NCI-H1048 (cell line): ENCODE data around the gene CLMN.

Experiments
- DNase-seq: peaks from one replicate; lab custom pipeline; 2025; lab: John Stamatoyannopoulos, UW

CLMN gene, protein sequence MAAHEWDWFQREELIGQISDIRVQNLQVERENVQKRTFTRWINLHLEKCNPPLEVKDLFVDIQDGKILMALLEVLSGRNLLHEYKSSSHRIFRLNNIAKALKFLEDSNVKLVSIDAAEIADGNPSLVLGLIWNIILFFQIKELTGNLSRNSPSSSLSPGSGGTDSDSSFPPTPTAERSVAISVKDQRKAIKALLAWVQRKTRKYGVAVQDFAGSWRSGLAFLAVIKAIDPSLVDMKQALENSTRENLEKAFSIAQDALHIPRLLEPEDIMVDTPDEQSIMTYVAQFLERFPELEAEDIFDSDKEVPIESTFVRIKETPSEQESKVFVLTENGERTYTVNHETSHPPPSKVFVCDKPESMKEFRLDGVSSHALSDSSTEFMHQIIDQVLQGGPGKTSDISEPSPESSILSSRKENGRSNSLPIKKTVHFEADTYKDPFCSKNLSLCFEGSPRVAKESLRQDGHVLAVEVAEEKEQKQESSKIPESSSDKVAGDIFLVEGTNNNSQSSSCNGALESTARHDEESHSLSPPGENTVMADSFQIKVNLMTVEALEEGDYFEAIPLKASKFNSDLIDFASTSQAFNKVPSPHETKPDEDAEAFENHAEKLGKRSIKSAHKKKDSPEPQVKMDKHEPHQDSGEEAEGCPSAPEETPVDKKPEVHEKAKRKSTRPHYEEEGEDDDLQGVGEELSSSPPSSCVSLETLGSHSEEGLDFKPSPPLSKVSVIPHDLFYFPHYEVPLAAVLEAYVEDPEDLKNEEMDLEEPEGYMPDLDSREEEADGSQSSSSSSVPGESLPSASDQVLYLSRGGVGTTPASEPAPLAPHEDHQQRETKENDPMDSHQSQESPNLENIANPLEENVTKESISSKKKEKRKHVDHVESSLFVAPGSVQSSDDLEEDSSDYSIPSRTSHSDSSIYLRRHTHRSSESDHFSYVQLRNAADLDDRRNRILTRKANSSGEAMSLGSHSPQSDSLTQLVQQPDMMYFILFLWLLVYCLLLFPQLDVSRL

DNA sequence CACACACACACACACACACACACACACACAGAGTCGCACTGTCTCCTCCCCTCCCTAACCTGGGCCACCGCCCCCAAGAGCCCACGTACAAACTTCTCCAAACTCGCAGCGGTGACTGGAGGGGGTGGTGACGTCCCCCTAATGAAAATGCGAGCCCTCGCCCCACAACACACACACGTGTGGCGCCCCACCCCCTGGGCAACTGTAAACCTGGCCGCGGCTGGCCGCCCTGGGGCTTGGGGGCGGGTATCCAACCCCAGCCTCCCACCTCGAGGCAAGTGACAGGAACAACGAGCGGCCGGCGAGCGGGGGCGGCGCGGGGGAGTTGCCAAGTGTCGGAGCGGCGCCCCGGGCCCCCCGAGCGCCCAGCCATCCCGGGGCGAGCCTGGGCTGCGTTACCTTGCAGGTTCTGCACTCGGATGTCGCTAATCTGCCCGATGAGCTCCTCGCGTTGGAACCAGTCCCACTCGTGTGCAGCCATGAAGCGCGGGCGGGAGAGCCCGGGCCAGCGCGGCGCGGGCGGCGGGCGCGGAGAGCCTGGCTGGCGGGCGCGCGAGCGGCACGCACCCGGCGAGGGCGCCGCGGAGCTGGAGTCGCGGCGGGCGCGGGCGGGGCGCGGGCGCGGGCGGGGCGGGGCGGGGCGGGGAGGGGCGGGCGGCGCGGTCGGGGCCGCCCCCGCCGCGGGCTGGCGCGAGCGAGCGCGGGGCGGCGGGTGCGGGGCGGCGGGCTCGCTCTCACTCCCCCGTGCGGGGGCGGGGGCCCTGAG lies at the start of gene CLMN:
Gene CLMN (minus strand): TSS at position 597 of the 766 bp plus-strand sequence. CDS start 116 bp downstream, at position 481.
- DNase-seq, result no peak

DNA sequence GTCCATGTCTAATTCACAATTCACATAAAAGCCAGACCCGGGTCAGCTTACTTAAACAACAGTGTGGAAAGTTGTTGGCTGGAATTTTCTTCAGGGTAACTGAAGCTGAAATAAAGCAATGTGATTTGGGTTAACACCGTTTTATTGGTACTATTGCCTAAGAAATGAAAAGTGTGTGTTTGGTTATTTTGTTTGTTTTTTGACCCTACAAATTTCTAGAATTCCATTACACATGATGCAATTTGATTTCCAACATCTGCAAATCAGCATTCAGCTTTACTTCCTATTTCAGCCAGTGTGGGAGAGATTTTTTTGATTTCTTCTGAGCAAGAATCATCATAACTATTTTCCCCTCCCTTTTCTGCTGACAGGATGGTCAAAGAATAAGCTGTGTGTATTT lies 45.7 kb upstream of the CLMN start:
- DNase-seq, result no peak

DNA sequence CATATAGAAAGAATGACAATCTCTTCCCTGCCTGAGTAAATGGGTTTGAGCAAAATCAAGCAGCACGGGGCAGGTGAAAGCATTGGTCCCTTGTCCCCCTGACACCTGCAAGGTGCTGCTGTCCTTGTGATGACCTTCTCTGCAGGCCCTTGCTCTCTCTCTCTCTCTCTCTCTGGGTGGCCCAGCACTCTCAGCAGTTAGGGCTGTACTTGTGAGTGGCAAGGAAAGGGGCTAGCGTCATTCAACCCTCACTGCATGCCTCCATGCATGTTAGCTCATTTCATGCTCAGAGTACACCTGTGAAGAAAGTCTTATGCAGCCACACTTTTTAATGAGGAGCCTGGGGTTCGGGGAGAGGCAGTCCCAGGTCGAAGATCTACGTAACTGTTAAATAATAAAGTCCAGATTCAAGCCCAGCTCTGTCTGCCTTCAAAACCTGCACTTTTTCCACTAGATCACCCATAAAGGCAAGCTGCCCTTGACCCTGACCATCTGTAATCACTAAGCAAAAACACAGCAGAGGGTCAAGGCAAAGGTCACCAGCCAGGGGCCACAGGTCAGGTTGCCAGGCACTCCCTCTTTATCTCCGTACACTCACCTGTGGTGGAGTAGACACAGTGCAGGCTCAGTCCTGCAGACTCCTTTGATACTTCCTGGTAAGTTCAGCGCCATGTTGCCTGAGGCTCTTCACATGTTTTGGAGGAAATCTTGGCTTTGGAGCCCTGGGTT lies 44.9 kb upstream of the CLMN start:
- DNase-seq, result no peak

DNA sequence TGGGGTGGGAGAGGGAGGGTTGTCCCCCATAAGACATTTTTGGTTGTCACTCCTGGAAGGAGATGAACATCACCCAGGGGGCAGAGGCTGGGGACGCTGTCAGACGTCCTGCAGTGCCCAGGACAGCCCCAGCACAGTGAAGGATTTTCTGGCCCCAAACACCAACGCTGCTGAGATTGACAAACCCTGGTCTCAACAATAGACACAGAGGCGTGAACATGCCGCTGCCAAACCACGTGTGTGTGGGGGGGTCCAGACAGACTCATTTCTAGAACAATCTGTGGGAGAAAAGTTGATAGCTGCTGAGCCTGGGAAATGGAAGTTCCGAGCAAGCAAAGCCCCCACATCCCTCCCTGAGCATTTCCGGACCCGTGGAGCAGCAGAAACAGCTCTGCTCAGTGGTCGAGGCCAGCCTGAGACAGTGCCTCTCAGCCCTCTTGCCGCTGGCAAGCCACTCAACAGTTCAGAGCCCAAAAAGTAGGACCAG lies 43.8 kb upstream of the CLMN start:
- DNase-seq, result no peak

DNA sequence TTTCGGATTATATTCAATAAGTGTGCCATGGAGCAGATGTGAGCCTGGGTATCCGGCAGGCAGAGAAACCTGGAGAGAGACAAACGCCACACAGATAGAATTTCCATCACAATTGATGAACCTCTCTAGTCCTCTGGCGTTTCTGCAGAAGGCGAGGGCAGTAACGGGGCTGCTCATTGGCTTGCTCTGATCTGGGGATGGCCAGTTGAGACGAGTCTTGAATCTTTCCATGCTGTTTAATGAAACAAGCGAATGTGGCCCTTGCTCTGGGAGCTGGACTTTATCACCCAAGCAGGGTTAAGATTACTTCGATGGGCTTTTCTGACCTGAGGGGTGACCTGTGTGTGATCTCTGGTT lies 42.4 kb upstream of the CLMN start:
- DNase-seq, result no peak

DNA sequence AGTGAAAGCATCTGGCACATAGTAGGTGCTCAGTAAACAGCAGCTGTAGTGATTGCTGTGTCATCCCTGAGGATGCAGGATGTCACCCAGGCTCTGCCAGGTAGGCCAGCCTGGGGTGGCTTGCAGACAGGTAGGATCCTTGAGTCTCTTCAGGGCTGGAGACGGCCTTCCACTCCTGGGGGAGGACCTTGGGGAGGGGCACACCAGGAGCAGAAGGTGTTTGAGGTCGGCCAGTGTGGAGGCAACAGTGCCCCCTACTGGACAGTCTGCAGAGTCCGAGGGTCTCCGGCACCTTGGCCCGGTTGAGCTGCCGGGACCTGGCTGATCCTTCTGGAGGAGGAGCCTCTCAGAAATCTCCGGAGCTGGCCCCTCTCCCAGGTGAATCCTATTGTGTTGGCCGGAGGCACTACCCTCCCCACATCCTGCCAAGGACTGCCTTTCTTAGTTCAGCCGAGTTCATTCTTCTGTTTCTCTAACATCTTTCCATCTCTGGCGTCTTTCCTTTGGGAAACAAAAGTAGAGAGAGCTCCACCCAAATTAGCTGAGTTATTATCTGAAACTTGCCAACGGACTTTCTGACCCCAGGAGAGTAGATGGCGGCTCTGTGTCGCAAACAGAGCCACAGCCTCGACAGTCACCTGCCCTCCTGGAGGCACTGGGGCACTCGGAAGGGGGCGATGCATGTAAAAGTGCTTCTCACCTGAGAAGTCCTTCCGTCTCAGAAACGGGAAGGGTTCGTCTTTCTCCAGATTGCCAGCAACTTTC lies 41.8 kb upstream of the CLMN start:
- no peak for DNase-seq

DNA sequence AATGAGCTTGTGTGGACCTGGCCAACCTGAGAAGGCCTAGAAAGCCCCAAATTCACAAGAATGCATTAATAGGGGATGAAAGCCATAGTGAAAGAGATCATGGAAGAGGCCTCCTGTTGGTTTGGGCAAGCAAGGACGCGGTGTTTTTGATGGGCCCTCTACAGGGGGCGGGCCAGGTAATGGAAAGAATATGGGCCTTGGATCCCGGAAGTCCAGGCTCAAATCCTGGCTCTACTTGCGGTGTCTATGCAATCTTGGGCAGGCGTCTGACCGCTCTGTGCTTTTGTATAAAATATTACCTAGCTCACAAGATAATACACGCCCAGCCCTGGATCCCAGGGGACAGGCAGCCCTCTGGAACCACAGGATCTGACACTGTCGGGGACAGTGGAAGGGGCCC lies 41.1 kb upstream of the CLMN start:
- no peak for DNase-seq

DNA sequence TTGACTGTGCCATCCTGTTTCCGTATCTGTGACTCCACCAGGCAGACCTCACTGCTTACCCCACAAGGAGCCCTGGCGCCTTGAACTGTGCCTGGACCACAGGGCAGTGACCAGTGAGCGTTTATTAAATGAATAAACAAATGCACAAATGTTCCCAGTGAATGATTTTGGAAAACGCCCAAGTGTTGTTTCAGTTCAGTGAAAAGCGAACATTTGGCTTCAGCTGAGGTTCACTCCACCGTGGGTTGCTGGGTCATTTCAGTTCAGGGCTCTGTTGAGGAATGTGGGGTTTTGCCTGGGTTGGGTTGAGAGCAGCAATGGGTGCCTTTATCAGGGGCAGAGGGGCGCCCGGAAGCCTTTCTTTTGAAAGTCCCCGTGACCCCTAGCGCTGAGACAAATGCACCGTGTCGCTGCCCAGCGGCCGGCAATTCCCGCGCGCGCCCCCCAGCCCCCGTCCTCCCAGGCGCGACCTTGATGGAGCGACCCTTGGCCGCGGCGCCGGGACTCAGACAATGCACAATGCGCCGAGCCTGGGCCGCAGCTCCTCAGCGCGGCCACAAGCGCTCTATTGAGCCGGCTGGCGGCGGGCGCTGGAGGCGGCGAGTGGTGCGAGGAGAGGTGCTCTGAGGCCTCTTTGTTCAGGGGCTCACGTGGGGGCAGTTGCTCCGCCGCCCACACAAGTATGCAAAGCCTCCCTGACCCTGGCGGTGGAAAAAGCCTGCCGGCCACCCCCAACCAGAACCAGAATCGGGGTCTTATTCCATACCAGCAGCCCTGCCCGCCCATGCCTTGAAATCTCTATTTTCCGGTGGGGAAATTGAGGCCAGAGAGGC lies 40.5 kb upstream of the CLMN start:
- no peak for DNase-seq

DNA sequence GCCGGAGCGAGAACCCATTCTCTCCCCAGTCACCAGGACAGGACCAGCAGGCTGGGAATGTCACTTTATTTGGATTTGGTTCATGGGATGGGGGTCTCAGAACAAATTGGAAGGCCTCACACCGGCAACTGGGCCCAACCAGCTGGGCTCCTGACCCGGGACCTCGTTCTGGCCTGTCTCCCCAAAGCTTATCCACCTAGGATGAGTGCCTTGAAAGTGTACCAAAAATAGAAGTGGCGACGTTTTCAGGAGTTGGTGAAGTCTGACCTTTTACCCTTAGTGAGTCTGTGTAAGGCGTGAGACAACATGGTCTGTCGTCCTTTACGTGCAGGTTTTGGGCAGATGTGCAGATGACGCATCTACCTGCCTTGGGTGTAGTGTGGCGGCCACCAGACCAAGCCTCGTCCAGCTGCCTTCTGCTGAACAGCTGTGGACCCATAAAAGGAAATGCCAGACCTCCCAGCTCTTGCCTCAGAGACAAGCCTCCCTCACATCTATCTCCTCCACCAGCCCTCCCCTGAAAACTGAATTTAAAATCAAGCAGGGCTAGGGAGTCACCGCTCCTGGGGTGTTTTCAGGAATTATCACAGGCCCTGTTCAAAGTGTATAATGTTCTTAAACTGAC lies 36.6 kb upstream of the CLMN start:
- no peak for DNase-seq

DNA sequence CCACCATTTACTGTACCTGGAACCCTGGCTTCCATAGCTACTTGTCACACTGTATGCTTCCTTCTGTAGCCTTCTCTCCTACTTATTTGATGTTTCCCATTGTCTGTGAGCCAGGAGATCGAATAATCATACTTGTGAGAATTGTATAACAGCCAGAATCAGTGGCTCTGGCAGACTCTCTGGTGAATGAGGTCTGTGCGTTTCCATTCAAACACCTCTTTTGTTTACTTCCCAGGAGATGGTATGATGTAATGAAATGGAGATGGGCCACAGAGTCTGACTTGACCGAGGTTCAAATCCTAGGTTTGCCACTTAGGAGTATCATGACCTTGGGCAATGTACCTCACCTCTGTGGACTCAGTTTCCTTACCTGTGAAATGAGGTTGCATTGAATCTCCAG lies 35.7 kb upstream of the CLMN start:
- DNase-seq, result no peak

DNA sequence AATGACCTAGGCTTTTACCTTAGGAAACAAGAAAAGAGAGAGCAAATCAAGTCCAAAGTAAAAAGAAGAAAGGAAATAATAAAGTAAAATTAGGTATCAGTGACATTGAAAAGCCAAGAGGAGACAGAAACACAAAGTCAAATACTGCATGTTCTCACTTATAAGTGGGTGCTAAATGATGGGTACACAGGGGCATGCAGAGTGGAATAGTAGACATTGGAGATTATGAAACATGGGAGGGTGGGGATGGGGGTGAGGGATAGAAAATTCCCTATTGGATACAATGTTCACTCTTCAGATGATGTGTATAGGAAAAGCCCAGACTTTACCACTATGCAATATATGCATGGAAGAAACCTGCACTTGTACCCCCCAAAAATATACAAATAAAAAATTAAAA lies 35.1 kb upstream of the CLMN start:
- no peak for DNase-seq

DNA sequence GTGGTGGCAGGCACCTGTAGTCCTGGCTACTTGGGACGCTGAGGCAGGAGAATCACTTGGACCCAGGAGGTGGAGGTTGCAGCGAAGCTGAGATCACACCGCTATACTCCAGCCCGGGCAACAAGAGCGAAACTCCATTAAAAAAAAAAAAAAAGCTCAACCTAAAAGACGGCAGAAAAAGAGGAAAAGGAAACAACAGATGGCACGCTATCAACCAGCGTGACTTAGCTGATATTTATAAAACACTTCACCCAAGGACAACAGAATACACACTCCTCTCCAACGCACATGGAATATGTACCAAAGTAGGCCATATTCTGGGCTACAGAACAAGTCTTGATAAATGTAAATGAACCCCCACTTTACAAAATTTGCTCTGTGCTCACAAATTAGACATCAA lies 34.0 kb upstream of the CLMN start:
- DNase-seq, result no peak

DNA sequence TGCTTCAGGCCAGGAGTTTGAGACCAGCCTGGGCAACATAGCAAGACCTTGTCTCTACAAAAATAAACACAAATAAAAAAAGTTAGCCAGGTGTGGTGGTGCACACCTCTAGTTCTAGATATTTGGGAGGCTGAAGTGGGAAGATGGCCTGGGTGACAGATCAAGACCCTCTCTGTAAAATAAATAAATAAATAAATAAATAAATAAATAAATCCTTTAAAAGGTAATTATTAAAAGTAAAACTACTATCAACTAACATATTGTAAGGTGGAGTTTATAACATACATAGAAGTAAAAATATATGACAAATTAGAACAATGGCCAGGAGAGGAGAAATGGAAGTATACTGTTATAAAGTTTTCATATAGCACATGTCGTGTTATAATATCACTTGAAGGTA lies 33.3 kb upstream of the CLMN start:
- no peak for DNase-seq

DNA sequence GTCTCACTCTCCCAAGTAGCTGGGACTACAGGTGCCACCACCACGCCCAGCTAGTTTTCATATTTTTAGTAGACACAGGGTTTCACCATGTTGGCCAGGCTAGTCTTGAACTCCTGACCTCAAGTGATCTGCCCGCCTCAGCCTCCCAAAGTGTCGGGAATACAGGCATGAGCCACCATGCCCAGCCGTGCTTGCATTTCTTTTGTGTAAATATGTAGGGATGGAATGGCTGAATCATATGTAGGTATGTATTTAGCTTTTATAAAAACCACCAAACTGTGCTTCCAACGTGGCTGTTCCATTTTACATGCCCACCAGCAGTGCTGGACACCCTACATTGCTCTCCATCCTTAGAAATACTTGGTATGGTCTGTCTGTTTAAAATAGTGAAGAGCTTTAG lies 32.8 kb upstream of the CLMN start:
- DNase-seq, result no peak

DNA sequence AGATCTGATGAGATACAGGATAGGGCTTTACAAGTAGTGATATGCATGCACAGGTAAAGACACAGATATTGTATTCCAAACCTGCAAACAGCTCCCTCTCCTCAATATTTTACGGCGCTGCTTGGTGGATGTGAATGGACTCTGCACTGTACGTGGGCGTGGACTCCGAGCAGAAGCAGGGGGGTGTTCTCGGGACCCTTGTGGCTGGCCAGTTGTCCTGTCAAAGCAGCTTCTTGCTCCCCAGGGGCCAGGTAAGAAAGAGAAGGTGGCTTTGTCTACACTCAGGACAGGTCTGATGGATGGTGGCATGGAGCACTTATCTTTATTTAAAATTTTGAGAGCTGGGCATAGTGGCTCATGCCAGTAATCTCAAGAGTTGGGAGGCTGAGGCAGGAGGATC lies 29.5 kb upstream of the CLMN start:
- DNase-seq, result no peak

DNA sequence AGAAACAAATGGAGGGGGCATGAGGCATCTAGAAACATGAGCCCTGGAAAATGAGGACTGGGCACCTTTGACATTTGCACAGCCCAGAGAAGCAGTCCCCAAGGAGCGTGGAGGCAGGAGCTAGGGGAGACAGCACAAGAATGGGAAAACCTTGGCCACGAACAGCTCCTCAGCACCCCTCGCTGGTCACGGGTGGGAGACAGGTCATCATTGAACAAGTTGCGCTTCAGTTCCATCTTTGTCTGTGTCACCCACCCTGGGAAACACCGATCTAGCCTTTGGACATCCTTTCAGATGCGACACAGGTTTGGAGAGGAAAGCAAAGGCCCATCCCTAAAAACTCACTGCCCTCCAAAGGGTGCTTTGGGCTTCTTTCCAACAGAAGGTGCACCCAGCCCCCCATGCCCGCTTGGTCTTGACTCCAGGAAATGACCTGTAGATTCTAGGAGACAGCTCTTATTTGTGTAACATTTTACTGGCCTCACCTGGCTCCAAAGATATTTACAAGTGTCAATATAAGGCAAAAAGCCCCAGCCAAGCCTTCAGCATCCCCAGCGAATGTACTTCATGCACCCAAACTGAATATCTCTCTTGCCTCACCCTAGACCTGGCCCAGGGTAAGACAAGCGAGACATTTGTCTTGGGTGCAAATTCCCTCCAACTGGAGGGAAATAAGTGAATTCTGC lies 28.8 kb upstream of the CLMN start:
- no peak for DNase-seq

DNA sequence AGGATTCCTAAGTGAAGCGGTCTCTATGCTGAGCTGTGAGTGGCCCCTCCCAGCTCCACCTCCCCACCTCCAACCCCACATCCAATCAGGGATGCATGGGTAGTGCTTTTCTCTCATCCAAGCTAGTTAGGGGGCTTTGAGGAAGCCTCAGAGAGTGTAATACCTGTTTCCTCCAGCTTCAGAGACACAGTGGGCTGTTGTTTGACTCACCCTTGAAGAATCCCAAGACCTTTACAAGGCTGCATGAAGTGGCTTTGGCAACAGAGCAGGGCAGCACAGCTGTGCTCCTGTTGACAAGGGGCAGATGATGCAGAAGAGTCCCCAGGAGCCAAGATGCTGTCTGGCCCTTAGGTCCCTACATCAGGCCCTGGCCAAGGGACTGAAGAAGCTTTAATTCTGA lies 27.1 kb upstream of the CLMN start:
- DNase-seq, result no peak

DNA sequence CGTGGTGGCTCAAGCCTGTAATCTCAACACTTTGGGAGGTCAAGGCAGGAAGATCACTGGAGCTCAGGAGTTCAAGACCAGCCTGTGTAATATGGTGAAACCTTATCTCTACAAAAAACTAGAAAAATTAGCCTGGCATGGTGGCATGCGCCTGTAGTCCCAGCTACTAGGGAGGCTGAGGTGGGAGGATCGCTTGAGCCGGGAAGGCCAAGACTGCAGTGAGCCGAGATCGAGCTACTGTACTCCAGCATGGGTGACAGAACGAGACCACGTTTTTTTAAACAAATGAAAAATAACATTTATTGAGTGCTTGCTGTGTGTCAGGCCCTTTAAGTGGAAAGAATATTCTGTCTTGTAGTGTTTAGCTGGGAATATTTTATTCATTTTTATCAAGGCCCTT lies 26.6 kb upstream of the CLMN start:
- DNase-seq, result no peak

DNA sequence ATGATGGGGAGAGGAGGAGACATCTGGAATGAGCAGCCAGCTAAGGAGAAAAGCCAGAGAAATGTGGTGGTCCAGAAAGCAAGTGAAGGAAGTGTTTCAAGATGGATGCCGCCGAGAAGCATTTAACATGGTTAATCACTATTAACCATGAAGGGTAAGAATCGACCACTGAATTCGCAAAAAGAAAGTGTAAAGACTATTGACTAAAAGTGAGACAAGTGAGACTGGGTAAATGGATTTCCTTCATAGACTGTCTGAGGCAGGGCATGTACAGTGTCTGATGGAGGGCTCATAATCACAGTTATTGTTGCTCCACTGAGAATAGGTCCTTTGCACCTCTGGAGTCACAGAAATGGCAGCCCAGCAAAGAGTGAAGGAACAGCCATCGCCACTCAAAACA lies 25.3 kb upstream of the CLMN start:
- DNase-seq, result no peak
